HEK293 (cell line): ENCODE measurements around the gene FBLN2.

Source experiments
- MEIS1 ChIP-seq: sonication (generic); formaldehyde crosslinking; IDR thresholded peaks from 2 replicates; pipeline ENCODE4 v1.8.1; 2022; ENCODE audit warnings: missing genetic modification reagents, mild to moderate bottlenecking, borderline replicate concordance
- ZNF530 ChIP-seq: fragments of 450-650 bp; formaldehyde crosslinking; IDR thresholded peaks from 2 replicates; pipeline ENCODE4 v1.5.1; 2016; ENCODE audit warnings: low read depth, missing biosample characterization, missing genetic modification characterization
- ZSCAN30 ChIP-seq: fragments of 450-650 bp; IDR thresholded peaks from 2 replicates; pipeline ENCODE4 v1.5.1; 2018; ENCODE audit warnings: missing biosample characterization, mild to moderate bottlenecking, missing genetic modification characterization, moderate library complexity
- TF ChIP-seq, protein P1 (sequence below): fragments of 450-650 bp; formaldehyde crosslinking; IDR thresholded peaks from 2 replicates; pipeline ENCODE4 v1.5.1; 2016; ENCODE audit warnings: missing biosample characterization, missing genetic modification characterization
- TF ChIP-seq, protein P2 (sequence below): fragments of 450-650 bp; formaldehyde crosslinking; IDR thresholded peaks from 2 replicates; pipeline ENCODE4 v1.5.1; 2016; ENCODE audit warnings: missing biosample characterization, missing genetic modification characterization

DNA sequence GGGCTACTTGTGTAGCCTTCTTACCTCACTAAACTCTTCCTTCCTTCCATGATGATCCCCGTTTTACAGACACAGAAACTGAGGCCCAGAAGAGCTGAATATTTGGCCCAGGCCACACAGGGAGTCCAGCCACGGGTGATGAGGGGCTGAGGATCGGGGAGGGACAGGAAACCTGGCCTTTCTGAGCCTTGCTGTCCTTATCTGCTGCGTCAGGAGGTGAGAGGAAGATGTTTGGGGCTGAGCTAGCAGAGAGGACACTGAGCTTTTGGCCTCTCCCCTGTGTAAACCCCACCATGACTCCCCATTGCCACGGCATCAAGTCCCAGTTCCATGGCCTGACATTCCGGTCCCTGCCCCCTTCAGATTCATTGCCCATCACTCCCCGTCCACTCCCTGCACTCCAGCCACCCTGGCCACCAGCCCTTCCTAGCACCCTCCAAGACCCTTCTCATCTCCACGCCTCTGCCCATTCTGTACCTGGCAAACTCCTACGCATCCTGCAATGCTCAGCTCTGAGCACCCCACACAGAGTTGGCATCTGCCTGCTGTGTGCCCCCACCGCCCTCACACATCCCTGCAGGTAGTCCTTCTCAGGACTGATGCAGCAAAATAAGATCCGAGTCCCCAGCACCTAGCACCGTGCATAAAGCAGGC lies 103.0 kb downstream of the FBLN2 start:
- no peak for TF ChIP-seq MEIS1 (CRISPR knock-in tag)
- TF ChIP-seq, protein P1, sequence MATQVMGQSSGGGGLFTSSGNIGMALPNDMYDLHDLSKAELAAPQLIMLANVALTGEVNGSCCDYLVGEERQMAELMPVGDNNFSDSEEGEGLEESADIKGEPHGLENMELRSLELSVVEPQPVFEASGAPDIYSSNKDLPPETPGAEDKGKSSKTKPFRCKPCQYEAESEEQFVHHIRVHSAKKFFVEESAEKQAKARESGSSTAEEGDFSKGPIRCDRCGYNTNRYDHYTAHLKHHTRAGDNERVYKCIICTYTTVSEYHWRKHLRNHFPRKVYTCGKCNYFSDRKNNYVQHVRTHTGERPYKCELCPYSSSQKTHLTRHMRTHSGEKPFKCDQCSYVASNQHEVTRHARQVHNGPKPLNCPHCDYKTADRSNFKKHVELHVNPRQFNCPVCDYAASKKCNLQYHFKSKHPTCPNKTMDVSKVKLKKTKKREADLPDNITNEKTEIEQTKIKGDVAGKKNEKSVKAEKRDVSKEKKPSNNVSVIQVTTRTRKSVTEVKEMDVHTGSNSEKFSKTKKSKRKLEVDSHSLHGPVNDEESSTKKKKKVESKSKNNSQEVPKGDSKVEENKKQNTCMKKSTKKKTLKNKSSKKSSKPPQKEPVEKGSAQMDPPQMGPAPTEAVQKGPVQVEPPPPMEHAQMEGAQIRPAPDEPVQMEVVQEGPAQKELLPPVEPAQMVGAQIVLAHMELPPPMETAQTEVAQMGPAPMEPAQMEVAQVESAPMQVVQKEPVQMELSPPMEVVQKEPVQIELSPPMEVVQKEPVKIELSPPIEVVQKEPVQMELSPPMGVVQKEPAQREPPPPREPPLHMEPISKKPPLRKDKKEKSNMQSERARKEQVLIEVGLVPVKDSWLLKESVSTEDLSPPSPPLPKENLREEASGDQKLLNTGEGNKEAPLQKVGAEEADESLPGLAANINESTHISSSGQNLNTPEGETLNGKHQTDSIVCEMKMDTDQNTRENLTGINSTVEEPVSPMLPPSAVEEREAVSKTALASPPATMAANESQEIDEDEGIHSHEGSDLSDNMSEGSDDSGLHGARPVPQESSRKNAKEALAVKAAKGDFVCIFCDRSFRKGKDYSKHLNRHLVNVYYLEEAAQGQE, result no peak
- no peak for TF ChIP-seq ZSCAN30 (tag by site-specific recombination)
- TF ChIP-seq, protein P2, sequence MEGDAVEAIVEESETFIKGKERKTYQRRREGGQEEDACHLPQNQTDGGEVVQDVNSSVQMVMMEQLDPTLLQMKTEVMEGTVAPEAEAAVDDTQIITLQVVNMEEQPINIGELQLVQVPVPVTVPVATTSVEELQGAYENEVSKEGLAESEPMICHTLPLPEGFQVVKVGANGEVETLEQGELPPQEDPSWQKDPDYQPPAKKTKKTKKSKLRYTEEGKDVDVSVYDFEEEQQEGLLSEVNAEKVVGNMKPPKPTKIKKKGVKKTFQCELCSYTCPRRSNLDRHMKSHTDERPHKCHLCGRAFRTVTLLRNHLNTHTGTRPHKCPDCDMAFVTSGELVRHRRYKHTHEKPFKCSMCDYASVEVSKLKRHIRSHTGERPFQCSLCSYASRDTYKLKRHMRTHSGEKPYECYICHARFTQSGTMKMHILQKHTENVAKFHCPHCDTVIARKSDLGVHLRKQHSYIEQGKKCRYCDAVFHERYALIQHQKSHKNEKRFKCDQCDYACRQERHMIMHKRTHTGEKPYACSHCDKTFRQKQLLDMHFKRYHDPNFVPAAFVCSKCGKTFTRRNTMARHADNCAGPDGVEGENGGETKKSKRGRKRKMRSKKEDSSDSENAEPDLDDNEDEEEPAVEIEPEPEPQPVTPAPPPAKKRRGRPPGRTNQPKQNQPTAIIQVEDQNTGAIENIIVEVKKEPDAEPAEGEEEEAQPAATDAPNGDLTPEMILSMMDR (tag by site-specific recombination), result no peak
- no peak for TF ChIP-seq ZNF530 (tag by site-specific recombination)
